CD4-positive, alpha-beta T cell treated with Interferon alpha-2 for 1 hour (primary cell): ENCODE measurements around the gene TGFA.
A peak's percentile ranks its signal among the peaks of the same experiment; 100 is the strongest.

Experiments used
- DNase-seq, 2 donors: peaks; one replicate each; pipeline ENCODE4 v3.0.0-alpha.2; 2020 to 2022

Gene TGFA

GRCh38 chr2:70523672-70523995 lies 30.0 kb downstream of the TGFA start:
- DNase-seq, result no peak

GRCh38 chr2:70522627-70523026 lies 31.0 kb downstream of the TGFA start:
- DNase-seq, result no peak

- DNase-seq, result no peak
Measured at GRCh38 chr2:70520825-70521224, 32.8 kb downstream of the TGFA start.

GRCh38 chr2:70519453-70519852 lies 34.2 kb downstream of the TGFA start:
- DNase-seq, result no peak

- DNase-seq, result no peak
Measured at GRCh38 chr2:70518557-70518956, 35.1 kb downstream of the TGFA start.

- no peak for DNase-seq
Measured at GRCh38 chr2:70517804-70518203, 35.8 kb downstream of the TGFA start.

- peak in 1 of 2 donors; percentile 61 for DNase-seq
Measured at GRCh38 chr2:70516596-70516995, 37.0 kb downstream of the TGFA start.

- peak; percentile 17 to 48 for DNase-seq
Measured at GRCh38 chr2:70515938-70516337, 37.7 kb downstream of the TGFA start.

GRCh38 chr2:70514612-70515055 lies 39.0 kb downstream of the TGFA start:
- DNase-seq, result no peak

GRCh38 chr2:70513738-70514137 lies 39.9 kb downstream of the TGFA start:
- no peak for DNase-seq

GRCh38 chr2:70511971-70512729 lies 41.5 kb downstream of the TGFA start:
- no peak for DNase-seq

- DNase-seq, result peak; percentile 19 to 56
Measured at GRCh38 chr2:70510313-70510712, 43.3 kb downstream of the TGFA start.

GRCh38 chr2:70509565-70509964 lies 44.1 kb downstream of the TGFA start:
- no peak for DNase-seq

- DNase-seq, result no peak
Measured at GRCh38 chr2:70508711-70509462, 44.7 kb downstream of the TGFA start.

- DNase-seq, result no peak
Measured at GRCh38 chr2:70505613-70506391, 47.8 kb downstream of the TGFA start.

GRCh38 chr2:70504750-70505149 lies 48.9 kb downstream of the TGFA start:
- DNase-seq, result no peak

- no peak for DNase-seq
Measured at GRCh38 chr2:70503896-70504295, 49.7 kb downstream of the TGFA start.

- DNase-seq, result no peak
Measured at GRCh38 chr2:70501728-70502127, 51.9 kb downstream of the TGFA start.

- DNase-seq, result no peak
Measured at GRCh38 chr2:70501215-70501614, 52.4 kb downstream of the TGFA start.

GRCh38 chr2:70499253-70499652 lies 54.4 kb downstream of the TGFA start:
- DNase-seq, result no peak

GRCh38 chr2:70498528-70498927 lies 55.1 kb downstream of the TGFA start:
- no peak for DNase-seq

- no peak for DNase-seq
Measured at GRCh38 chr2:70498054-70498453, 55.6 kb downstream of the TGFA start.

GRCh38 chr2:70496819-70497218 lies 56.8 kb downstream of the TGFA start:
- DNase-seq, result no peak
